ENCODE measurements around the gene TMEM191C.
"Not testable (repeated sequence)": the region's sequence is repeated elsewhere in the genome, so short reads cannot be mapped to it uniquely, and the experiment has no call there.

TMEM191C gene

DNA sequence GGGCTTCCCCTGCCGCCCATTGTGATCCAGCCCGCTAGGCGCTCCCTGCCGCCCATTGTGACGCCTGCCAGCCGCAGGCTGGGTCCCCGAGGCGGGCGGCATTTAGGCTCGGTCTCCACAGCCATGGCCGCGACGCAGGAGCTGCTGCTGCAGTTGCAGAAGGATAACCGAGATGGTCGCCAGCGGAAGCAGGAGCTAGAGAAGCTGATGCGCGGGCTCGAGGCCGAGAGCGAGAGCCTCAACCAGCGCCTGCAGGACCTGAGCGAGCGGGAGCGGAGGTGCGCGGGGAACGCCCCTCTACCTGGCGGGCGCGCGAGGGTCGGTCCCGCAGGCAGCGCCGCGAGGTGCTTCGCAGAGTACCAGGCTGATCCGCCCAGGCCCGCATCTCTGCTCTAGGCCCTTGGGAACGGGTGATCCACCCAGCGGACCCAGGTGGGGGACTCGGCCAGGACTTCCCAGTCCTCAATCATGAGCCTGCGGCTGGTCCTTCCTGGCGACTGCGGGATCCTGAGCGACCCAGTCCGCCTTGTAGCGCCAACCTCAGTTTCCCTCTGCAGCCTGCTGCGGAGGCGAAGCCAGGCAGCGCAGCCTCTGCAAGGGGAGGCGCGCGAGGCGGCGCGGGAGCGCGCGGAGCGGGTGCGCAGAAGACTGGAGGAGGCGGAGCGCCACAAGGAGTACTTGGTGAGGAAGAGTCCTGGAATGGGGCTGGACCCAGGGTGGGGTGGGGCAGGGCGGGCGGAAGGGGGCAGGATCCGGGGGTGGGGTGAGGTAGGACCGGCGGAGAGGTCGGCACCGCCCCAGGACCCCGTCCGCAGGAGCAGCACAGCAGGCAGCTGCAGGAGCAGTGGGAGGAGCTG, at the start of gene TMEM191C:
TSS of gene TMEM191C (plus strand) at position 51 of the 857 bp plus-strand sequence. CDS start at position 124, 73 bp downstream.
- DNase-seq: not testable (repeated sequence)

DNA sequence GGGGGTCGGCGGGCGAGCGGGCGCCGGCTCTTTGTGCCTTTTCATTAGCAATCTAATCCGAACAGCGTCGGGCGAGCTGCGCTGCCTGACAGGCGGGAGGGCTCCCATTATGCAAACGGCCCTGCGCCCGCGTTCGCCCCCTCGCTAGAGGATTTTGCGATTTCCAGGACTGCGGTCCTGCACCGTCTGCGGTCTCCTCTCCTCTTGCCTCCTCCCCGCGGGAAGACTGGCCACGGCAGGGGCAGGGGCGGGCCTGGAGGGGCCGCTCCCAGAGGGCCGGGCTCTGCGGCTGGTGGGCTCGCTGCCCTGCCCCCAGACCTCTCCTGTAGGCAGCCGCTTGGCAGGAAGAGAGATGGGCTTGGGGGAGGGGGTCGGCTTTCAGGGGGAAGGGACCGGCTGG, 49.3 kb upstream of the TMEM191C start:
- not testable (repeated sequence) for DNase-seq

DNA sequence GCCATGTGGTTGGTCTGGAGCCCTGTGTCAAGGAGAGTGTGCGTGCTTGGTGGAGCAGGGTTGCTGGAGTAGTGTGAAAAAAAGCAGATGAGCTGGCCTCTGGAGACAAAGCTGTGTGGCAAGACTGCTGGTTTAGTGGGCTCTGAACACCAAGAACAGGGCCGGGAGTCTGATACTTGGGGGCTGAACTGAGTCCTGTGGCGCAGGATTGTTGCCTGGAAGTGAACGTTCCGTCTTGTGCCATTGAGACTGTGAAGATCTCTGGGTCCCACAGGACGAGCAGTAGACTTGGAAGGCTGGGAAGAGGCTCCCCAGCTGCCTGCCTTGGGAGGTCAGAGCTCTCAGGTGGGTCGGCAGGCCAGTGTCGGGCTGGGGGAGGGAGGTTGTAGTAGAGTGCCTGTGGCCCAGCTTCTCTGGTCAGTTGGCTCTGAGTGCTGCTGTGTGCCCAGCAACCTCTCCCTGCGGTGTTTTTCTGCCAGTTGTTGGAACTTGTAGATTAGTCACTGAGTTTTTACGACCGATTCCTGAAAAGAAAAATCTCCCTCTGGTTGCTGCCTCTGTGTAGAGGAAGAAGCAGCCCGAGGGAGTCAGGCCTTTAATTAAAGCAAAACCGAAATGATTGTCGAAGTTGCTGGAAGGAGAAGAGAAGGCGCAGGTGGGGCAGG, 48.1 kb upstream of the TMEM191C start:
- DNase-seq: not testable (repeated sequence)

DNA sequence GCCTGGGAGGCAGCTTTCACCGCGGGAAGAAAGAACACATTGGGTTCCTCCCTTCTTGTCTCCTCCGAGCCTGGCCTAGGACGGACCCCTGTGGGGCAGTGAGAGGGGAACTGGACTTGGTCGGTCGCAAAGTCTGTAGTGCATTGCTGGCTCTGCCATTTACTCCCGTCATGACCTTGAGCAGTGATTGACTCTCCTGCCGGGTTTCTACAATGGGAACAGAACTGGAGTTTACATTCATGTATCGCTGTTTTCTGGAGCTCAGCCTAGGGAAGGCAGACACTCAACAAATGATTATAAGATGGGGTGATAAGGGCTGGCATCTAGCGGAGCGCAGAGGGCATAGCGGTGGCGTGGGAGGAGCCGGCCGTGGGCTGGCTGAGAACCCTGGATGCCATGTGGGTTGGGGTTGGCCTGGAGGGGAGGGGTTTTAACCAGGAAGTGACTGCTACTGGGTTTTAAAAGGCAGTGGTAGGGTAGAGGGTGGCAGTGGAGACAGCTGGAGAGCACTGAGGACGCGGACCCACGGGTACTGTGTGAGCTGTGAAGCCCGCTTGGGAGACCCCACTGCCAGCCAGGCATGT, 46.9 kb upstream of the TMEM191C start:
- DNase-seq: not testable (repeated sequence)

DNA sequence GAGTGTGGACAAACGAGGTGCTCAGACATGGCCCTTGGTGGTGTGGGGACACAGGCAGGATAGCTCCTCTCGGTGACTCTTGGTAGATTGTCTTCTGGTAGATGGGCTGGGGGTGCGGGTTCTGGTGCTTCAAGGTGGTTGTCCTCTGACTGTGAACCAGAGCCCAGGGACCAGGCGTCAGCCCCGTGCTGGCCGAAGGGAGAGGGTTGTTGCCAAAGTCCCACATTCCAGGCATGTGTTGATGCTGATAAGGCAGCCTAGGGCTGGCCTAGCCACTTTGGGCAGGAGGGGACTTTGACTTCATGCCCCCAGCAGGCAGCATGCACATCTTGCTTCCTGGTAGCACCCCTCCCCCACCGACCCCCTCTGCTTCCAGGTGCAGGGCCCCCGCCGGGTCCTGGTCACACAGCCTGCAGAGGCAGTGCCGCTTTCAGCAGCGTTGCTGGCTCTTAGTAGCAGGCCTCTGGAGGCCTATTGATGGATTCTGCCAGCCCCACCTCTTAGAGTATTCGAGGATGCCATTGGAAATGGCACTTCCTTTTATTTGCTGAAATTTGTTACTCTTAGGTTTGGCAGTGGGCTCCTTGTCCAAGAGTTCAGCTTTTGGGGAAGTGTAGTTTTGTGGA, 43.0 kb upstream of the TMEM191C start:
- not testable (repeated sequence) for DNase-seq

DNA sequence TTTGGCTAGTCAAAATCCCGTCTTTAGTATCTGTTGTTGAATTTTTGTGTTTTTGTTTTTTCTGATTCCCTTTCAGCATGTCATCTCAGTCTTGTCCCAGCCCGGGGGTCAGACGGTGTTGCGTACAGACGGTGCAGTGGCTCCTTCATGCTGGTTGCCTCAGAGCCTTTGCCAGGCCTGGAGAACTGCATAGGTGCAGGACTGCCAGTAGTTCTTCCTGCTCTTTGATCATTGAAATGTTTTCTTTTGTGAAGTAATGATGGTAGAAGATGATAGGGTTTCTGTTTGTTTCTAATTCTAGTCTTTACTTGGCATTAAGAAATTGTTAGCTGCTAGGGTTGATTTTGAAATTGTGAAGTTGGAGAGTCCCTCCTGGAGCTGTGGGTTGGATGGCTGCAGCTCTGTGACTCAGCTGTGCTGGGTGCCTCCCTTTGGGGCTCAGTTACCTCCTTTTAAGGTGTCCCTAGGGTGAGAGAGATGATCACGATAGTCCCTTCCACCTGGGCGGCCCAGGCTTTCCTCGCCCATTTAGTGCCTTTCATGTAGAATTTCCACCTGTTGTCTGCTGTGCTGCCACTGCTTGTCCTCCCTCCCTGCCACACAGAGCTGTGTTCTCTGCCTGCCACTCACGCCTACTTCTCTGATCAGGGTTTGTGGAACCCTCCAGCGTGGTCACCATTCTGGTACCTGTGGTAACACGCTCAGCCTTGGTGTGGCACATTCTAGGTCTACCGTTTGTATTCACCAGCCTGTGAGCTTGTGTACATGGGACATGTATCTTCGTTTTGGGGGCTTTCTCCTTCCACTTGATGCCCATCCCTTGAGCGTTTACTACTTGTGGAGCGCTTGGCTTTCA, 32.6 kb upstream of the TMEM191C start:
- not testable (repeated sequence) for DNase-seq

DNA sequence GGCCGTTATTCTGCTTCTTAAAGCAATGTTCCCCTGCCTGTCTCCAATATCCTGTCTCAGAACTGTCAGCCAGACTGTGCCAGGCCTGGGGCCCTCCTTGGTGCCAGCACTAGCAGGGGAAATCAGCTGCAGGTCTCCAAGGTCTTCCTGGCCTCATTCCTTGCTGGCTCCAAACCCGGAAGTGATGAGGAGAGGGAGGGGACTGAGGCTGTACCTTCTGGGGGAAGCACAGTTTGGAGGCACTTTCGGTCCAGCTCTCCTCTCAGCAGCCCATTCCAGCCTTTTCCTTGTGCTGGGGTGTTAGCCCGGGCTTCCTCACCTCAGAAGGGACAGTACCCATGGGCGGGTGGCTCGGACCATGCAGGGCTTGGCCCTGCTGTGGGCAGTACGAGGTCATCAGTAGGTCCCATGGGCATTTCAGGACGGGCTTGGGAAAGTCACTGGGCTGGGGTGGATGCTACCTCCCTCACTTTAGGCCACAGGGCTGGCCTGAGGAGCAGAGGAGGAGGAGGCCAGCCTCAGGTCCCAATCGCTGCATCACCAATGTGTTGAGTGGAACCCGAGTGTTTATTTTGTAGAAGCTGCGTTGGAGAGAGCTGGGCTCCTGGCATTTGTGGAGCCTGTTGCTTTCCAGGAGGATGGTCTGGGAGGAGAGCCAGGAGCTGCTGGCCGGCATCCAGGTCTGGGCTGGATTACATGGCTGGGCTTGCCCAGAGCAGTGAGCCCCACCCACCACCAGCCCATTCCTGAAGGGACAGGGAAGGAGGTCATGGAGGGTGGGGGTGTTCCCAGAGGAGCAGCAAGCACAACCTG, 31.0 kb upstream of the TMEM191C start:
- DNase-seq: not testable (repeated sequence)

DNA sequence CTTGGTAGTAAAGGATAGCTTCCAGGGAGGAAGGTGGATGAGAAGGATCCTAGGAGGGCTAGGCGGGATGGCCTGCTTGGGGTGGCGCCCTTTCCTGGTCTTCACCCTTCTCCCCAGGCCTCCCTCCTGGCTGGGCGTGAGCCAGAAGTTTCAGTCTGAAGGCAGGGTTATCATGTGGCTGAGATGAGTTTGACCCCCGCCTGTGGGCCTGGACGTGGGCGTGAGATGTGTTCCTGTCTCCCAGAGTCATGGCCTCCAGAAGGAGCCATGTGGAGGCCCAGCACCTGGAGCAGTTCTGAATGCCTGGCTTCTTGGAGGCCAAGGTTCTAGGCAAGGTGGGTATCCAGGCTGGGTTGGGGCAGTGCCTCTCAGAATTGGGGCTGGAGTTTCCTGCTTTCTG, 29.2 kb upstream of the TMEM191C start:
- DNase-seq: not testable (repeated sequence)

DNA sequence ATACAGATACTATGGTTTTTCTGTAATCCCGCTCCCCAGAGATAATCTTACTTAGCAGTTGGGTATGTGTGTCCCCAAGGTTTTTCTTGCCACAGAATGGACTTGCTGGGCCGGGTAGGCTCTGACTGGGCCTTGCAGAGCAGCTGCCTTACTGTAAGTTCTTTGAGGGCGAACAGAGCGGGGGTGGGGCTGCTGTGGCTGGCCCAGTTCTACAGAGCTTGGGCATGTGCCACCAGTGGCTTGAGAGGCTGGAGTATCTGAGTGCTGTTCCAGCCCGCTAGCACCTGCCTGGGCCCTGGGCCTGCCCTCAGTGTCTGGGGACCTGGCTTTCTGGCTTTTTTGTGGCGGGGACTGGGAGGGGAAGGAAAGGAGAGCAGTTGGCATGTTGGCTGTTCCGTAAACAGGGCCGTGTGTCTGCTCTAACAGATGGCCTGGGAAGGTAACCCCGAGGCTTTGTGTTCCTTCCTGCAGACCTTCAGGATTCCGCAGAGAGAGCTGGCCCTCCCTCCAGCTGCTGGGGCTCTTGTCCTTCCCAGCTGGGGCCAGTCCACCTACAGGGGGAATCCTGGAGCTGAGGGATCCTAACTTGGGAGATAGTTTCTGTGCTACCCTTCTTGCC, 27.1 kb upstream of the TMEM191C start:
- not testable (repeated sequence) for DNase-seq

DNA sequence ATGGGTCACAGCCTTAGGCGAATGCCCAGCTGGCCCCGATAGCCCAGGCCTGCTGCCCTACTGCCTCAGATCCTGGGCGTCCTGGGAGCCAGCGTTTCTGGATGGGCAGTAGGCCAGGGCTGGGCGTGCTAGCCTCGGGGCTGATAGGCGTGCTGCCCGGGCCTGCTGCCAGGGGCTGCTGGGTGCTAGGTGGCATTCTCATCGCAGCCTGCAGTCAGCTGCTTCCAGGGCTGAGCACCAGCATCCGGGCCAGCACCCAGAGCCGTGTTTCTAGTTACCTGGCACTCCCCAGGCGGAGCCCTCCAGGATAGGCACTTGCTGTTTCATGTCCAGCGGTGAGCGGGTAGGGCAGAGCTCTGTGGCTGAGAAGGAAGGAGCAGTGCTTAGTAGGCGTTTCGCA, 26.5 kb upstream of the TMEM191C start:
- DNase-seq: not testable (repeated sequence)

DNA sequence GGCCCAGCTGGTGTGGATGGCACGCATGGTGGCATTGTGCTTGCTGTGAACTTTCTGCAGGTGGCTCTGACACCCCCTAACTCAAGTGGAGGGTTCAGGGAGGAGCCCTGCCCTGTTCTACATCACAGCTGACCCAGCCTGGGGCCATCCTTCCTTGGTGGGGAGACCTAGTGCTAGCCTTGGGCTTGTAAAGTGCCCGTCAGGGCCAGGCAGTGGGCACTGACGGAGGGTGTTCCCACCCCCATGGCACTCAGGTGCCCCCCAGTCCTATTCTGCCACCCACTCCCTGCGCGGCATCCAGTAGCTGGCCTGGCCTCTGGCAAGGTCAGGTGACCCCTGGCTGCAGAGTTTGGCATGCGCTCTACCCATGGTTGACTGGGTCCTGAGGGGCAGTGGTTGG, 26.0 kb upstream of the TMEM191C start:
- not testable (repeated sequence) for DNase-seq

DNA sequence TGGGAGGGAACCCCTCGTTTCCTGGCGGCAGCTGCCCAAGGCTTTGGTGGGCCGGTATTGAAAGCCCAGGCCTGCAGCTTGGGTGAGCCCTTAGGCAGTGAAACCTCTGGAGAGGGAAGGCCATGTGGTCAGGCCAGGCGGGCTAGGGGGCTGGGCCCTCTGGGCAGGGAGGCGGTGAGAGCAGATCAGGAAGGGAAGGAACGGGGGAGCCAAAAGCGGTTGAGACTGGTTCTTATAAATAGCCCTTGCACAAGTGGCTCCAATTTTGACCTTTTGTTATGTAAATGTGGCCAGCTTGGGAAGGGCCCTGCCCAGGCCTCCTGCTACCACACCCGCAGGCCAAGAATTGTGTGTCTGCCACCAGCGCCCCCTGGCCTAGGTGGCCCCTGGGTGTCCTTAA, 25.1 kb upstream of the TMEM191C start:
- not testable (repeated sequence) for DNase-seq

DNA sequence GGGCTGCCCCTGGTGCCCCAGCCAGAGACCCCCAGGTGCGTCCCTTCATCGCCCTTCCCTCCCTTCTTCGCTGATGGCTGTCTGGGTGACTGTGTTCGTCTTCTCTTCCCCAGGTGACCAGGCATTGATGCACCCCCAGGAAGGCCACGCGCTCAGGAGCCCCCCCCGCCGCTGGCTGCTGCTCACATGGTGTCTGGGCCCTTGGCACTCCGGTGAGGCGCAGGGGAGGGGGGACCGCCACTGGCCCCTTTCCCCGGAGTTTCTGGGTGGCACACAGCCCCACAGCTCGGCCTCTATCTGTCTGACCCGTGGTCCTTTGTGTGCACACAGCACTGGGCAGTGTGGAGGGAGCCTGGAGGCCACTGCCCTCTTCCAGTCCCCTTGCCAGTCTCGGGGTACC, 24.5 kb upstream of the TMEM191C start:
- not testable (repeated sequence) for DNase-seq

DNA sequence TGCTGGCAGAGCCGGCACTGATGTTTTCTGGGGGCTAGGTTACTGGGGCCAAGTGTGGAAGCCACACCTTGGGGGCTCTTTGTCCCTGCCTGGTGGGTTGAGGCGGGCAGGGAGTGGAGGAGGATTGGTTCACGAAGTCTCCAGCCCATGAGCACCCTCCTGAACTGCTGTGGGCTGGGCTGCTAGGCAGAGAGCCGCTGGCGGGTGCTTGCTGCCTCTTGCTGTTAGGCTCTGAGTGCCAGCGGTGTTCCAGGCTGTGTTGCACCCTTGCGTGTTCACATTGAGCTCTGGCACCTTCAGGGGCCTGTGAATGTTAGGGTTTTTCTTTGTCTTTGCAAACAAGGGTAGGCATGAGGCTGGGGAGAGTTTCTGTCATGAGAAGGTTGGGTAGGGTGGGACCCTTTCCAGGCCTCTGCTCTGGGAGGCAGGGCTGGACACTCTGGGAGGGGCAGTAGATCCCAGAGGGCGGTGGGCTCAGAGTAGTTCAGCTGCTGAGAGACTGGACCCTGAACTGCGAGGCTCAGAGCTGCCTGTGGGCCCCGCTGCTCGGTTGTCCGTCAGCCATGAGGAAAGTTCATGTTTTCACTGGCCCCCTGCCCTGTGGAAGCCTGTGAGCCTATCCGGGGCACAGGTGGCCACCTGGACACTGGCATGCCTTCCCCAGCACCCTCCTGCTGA, 24.0 kb upstream of the TMEM191C start:
- DNase-seq: no peak

DNA sequence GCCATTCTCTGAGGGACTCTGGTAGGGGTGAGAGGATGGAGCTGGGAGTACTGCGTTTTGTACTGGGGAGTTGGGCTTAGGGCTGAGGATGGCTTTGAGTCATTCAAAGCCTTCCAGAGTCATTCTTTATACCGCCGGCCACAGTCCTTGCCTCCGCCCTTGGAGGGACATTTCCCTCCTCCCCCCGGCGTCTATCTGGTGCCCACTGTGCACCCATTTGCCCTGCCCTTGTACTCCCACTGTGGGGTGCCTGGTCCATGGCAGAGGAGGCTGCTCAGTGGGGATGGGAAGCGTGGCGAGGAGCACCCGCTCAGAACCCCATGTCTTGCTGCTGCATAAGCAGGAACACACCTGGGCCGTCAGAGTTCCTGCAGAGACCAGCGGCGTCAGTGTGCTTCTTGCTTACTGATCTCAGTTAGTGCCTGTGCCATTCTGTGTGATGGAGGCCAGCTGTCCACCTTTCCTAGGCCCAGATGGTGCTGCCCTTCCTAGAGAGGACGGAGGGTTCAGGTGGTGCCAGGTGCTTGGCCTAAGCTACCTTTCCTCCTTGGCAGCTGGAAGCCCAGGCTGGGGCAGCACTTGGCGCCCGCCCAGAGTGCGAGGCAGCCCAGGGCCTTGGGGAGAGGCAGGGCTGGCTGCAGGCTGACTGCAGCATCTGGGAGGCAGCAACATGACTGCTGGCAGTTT, 23.3 kb upstream of the TMEM191C start:
- no peak for DNase-seq

DNA sequence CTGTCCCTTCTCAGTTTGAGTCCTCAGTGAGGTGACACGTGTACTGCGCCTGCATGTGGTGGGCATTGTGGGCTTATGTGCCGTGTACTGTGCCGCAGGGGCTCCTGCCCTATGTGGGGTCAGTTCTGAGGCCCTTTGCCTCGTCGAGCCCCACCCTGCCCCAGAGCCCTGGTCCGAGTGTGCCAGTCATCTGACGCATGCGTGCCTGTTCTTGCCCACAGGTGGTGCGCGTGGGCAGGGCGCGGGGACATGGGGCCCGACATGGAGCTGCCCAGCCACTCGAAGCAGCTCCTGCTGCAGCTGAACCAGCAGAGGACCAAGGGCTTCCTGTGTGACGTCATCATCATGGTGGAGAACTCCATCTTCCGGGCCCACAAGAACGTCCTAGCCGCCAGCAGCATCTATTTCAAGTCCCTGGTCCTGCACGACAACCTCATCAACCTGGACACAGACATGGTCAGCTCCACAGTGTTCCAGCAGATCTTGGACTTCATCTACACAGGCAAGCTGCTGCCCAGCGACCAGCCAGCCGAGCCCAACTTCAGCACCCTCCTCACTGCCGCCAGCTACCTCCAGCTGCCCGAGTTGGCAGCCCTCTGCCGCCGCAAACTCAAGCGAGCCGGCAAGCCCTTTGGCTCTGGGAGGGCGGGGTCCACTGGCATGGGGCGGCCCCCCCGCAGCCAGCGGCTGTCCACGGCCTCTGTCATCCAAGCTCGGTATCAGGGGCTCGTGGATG, 22.3 kb upstream of the TMEM191C start:
- no peak for DNase-seq

DNA sequence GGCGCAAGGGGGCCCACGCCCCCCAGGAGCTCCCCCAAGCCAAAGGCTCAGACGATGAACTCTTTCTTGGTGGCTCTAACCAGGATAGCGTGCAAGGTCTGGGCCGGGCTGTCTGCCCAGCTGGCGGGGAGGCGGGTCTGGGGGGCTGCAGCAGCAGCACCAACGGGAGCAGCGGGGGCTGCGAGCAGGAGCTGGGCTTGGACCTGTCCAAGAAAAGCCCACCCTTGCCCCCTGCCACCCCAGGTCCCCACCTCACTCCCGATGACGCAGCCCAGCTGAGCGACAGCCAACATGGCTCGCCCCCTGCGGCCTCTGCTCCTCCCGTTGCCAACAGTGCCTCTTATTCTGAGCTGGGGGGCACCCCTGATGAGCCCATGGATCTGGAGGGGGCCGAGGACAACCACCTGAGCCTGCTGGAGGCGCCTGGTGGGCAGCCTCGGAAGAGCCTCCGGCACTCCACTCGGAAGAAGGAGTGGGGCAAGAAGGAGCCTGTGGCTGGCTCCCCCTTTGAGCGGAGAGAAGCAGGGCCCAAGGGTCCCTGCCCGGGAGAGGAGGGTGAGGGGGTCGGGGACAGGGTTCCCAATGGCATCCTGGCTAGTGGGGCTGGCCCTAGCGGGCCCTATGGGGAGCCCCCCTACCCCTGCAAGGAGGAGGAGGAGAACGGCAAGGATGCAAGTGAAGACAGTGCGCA, 21.6 kb upstream of the TMEM191C start:
- no peak for DNase-seq

DNA sequence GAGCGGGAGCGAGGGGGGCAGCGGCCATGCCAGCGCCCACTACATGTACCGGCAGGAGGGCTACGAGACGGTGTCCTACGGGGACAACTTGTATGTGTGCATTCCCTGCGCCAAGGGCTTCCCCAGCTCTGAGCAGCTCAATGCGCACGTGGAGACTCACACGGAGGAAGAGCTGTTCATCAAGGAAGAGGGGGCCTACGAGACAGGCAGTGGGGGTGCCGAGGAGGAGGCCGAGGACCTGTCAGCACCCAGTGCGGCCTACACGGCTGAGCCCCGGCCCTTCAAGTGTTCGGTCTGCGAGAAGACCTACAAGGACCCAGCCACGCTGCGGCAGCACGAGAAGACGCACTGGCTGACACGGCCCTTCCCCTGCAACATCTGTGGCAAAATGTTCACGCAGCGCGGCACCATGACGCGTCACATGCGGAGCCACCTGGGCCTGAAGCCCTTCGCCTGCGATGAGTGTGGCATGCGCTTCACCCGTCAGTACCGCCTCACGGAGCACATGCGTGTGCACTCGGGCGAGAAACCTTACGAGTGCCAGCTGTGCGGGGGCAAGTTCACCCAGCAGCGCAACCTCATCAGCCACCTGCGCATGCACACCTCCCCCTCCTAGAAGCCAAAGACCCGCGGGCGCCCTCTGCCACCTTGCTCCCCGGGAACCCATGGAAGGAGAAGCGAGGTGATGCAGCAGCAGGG, 20.9 kb upstream of the TMEM191C start:
- no peak for DNase-seq

All from NCI-H2107 (cell line).